Central memory CD8-positive, alpha-beta T cell (primary cell): ENCODE data around the gene EME2.
"Not testable (repeated sequence)": the region's sequence is repeated elsewhere in the genome, so short reads cannot be mapped to it uniquely, and the experiment has no call there.

Experiments used
- ATAC-seq: fragments of 150-1000 bp; cut with Tn5 transposase; replicated peaks from 2 replicates; pipeline ENCODE4 v1.10.0; 2022; ENCODE audit warnings: mild to moderate bottlenecking, moderate FRiP score, moderate number of reproducible peaks; ENCODE audit not compliant: poor library complexity, severe bottlenecking; ENCODE audit errors: extremely low read depth
- DNase-seq, 2 donors: peaks; one replicate each; pipeline ENCODE4 v3.0.0; 2021; ENCODE audit warnings: low spot score in 2 of 2
- H3K27ac Mint-ChIP-seq: one replicate; pipeline ENCODE4 v1.8.0; 2022; ENCODE audit warnings: low read depth, mild to moderate bottlenecking, moderate library complexity, mixed read lengths
- H3K27me3 Mint-ChIP-seq: one replicate; pipeline ENCODE4 v1.8.0; 2022; ENCODE audit warnings: mixed read lengths
- H3K36me3 Mint-ChIP-seq: one replicate; pipeline ENCODE4 v1.8.0; 2022; ENCODE audit warnings: mild to moderate bottlenecking, moderate library complexity, mixed read lengths; ENCODE audit not compliant: insufficient read depth
- H3K4me1 Mint-ChIP-seq: one replicate; pipeline ENCODE4 v1.8.0; 2022; ENCODE audit warnings: mixed read lengths
- H3K4me3 Mint-ChIP-seq: one replicate; pipeline ENCODE4 v1.8.0; 2022; ENCODE audit warnings: mild to moderate bottlenecking, moderate library complexity, mixed read lengths
- H3K9me3 Mint-ChIP-seq: one replicate; pipeline ENCODE4 v1.8.0; 2022; ENCODE audit warnings: mixed read lengths

Gene EME2

DNA sequence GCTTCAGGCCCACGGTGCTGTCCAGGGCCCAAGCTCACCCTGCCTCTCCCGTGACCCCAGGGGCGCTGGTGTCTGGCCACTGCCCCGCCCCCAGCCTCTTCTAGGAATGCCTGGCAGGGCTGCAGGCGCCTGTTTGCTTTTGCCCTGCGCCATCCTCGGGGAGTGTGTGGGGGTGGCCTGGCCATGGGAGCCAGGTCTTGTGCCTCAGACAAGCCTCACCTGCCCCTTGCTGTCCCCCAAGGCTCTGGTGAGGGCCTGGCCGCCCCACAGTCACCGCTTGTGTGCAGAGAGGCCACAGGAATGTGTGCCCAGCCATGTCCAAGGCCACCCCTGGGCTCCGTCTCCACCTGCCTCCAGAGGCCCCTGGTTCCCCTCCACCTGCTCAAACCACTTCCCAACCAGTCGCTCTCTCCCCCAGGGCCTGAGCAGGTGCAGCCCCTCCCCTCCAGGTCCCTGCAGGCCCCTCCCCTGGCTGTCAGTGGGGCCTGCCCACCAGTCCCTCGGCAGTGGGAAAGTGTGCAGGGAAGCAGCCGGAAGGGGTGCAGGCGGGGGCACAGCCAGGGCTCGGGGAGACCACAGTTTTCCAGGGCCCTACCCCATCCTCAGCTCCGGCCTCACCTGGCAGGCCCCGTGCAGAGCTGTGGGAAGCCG lies 21.7 kb downstream of the EME2 start:
- no peaks in the 10 kb centered on the region for H3K27me3 Mint-ChIP-seq
- H3K4me1 Mint-ChIP-seq: no peaks in the 10 kb centered on the region
- DNase-seq (no peak), ATAC-seq (no peak)
- no peak overlapping the region for H3K4me3 Mint-ChIP-seq
- H3K36me3 Mint-ChIP-seq: no peaks in the 10 kb centered on the region
- no peak overlapping the region for H3K27ac Mint-ChIP-seq
- H3K9me3 Mint-ChIP-seq: no peaks in the 10 kb centered on the region

DNA sequence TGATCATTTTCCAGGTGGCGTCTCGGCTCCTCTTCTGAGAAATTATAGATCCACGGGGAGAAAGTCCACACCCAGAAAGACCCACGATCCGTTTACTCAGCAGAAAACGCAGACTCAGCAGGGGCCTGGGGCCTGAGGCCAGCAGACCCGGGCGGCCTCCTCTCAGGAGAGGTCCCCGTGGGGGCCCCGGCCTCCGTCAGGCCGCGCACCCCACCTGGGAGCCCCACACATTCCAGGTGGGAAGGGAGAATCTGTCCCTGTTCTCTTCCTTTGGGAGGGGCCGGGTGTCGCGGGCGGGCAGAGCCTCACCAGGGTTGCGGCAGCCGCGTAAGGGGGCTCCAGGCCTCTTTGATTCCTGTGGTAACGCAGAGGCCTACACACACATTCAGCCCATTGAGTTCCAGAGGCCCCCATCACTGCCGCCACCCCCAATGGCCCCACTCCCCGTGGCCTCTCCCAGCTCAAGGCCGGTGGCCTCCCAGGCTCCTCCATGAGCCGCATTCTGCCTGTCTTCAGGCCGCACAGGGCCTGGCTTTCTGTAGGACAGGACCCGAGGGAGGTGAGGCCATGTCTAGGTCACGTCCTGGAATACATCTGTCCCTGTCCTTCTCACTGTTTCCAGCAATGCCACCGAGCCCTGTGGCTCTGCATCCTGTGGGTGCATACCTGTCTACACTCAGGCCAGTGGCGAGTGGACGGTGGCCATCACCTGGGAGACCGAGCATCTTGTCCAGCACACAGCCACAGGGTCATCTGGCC lies 22.5 kb downstream of the EME2 start:
- no peaks in the 10 kb centered on the region for H3K36me3 Mint-ChIP-seq
- no peaks in the 10 kb centered on the region for H3K27me3 Mint-ChIP-seq
- H3K4me1 Mint-ChIP-seq: no peaks in the 10 kb centered on the region
- ATAC-seq (no peak), DNase-seq (no peak)
- no peak overlapping the region for H3K27ac Mint-ChIP-seq
- H3K9me3 Mint-ChIP-seq: no peaks in the 10 kb centered on the region
- H3K4me3 Mint-ChIP-seq: no peak overlapping the region

DNA sequence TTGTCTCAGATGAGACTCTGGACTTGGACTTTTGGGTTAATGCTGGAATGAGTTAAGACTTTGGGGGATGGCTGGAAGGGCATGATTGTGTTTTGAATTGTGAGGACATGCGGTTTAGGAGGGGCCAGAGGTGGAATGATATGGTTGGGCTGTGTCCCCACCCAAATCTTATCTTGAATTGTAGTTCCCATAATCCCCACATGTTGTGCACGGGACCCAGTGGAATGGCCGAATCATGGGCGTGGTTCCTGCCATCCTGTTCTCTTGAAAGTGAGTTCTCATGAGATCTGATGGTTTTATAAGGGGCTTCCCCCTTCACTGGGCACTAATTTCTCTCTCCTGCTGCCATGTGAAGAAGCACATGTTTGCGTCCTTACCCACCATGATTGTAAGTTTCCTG lies 26.7 kb downstream of the EME2 start:
- H3K36me3 Mint-ChIP-seq, H3K4me3 Mint-ChIP-seq, H3K4me1 Mint-ChIP-seq, DNase-seq, H3K27me3 Mint-ChIP-seq, H3K9me3 Mint-ChIP-seq, ATAC-seq, H3K27ac Mint-ChIP-seq: not testable (repeated sequence)

DNA sequence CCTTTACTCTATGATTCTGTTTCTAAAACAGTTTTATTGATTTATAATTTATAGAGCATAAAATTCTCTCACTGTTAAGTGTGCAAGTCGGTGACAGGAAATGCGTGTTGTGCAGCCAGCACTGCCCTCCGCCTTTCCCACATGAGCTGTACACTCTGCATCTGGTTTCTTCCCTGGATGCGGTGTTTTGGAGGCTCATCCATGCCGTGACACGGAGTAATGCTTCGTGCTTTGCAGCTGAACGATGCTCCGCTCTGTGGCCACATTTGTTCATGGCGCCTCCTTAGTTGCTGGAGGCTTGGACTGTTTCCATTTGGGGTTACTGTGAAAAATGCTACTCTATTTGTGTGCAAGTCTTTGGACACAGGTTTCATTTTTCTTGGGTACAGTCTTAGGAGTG lies 28.1 kb downstream of the EME2 start:
- no peak for ATAC-seq
- Mint-ChIP-seq H3K27me3 (no peaks in the 10 kb centered on the region), H3K4me3 (no peak overlapping the region), H3K4me1 (no peaks in the 10 kb centered on the region), H3K27ac (no peak overlapping the region), H3K9me3 (no peaks in the 10 kb centered on the region), H3K36me3 (peaks cover 4% of the 10 kb centered on the region)
- DNase-seq: no peak

DNA sequence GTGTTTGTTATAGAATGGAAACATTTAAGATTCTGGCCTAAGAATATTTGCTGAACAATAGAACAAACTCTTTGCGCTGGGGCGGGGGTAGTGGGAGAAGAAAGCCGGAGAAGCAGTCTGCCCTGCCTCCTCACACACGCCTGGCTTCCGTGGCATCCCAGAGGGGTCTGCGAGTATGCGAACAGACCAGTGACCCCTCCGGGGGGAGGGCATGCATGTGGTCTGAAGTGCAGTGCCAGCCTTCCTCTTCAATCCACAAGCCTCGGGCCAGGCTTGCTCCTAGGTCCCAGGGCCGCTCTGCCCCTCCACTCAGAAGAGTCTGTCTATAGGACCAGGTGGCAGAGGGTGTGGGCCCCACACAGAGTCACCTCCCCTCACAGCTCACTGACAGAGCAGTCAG lies 35.0 kb downstream of the EME2 start:
- no peak for ATAC-seq
- Mint-ChIP-seq H3K4me3 (no peak overlapping the region), H3K27ac (no peak overlapping the region), H3K9me3 (no peaks in the 10 kb centered on the region), H3K27me3 (no peaks in the 10 kb centered on the region), H3K36me3 (peaks cover 30% of the 10 kb centered on the region), H3K4me1 (no peaks in the 10 kb centered on the region)
- DNase-seq: no peak

DNA sequence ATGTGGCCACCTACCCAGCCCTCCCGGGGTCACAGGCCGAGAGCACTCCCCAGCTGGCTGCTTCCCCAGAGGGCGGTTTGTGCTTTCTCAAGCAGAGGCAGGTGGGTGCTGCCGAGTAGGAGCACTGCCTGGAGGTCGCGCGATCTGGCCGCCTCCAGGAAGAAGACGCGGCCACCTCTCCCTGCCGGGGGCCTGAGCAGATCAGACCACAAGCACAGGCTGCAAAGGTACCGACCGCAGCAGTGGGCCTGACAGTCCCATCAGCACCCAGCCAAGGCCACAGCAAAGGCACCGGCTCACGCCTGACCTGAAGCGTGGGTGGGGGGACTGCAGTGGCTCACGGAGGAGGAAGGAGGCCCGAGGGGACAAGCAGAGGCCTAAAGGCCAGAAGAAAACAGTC lies 36.1 kb downstream of the EME2 start:
- Mint-ChIP-seq H3K27me3 (no peaks in the 10 kb centered on the region), H3K4me1 (peaks cover 8% of the 10 kb centered on the region), H3K27ac (no peak overlapping the region), H3K36me3 (peaks cover 37% of the 10 kb centered on the region), H3K4me3 (no peak overlapping the region), H3K9me3 (no peaks in the 10 kb centered on the region)
- no peak for ATAC-seq
- no peak for DNase-seq

DNA sequence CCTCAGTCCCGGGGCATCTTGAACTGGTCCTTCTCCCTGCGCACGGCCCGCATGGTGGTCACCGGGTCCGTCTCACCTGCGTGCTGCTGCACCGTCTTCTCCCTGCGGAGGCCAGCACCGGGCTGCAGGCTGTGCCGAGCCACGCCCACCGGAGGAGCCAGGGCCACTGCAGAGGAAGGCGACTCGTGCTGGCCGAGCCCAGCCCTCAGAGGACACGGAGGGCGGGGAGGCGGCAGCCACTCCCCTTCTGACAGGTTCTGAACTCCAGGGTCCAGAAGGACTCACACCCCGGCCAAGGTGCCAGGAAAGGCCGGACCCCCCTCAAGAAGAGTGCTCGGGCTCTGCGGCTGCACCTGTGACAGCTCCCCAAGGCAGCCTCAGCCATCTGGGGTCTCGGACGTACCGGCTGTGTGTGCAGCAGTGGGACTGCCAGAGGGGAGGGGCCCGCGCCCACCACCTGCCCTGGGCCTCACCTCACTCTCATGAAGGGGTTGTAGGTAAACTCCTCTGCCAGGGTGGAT lies 36.7 kb downstream of the EME2 start:
- DNase-seq: no peak
- Mint-ChIP-seq H3K4me1 (peaks cover 8% of the 10 kb centered on the region), H3K9me3 (no peaks in the 10 kb centered on the region), H3K4me3 (no peak overlapping the region), H3K27ac (no peak overlapping the region), H3K27me3 (no peaks in the 10 kb centered on the region), H3K36me3 (peaks cover 42% of the 10 kb centered on the region)
- ATAC-seq: no peak

DNA sequence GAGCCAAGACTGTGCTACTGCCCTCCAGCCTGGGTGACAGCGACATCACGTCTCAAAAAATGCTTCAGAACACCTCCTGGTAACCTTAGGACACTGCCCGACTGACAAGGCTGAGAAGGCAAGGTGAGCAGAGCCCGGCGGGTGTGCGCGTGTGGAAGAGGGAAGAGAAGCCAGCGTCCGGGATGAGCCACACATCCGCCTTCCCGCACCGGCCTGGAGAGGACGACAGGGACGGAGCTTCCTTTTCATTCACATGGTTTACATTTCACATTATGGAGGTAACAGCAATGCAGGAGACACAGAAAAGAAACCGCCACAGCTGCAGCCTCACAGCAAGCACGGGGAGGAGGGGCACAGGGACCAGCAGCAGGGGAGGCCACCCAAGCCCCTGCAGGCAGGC lies 37.5 kb downstream of the EME2 start:
- H3K27ac Mint-ChIP-seq: no peak overlapping the region
- ATAC-seq: no peak

DNA sequence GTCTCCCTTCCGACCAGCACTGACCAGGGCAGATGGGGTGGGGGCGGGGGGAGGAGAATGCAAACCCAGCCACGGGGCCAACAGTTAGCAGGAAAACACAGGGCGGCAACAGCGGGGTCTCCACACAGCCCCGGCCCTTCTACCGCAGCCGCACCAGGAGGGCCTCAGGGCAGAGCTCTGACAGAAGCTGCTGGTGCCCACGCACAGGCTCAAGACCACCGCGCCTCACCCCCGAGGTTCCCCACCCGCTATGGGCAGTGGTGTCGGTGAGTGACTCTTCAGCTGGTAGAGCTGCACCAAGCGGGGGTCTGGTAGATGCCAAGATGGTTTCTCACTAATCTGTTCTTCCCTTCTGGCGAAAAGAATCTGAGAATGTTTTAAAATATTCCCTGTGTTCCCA lies 37.9 kb downstream of the EME2 start:
- H3K27me3 Mint-ChIP-seq: no peaks in the 10 kb centered on the region

More for the DNA sequence above, 37.5 kb downstream of the EME2 start:
- H3K4me1 Mint-ChIP-seq: peaks cover 8% of the 10 kb centered on the region
- no peak overlapping the region for H3K4me3 Mint-ChIP-seq
- no peaks in the 10 kb centered on the region for H3K9me3 Mint-ChIP-seq
- H3K27me3 Mint-ChIP-seq: no peaks in the 10 kb centered on the region
- no peak for DNase-seq
- H3K36me3 Mint-ChIP-seq: peaks cover 46% of the 10 kb centered on the region

DNA sequence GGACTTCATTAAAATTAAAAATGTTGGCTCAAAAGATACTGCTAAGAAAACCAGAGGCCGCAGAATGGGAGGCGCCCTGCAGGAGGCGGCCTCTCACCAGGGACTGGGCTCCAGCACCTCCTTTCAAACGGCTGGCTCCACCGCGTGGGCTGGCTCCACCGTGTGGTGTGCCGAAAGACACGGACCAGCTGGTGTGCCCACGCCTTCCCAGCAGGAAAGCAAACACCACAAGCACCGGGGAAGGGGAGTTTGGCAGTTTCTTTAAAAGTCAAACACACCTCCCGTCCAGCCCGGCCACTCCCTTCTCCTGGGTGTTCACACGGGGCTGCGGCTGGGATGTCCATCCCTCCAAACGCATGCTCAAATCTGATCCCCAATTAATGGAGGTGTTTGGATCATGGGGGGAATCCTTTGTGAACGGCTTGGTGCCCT lies 40.1 kb downstream of the EME2 start:
- DNase-seq (no peak), ATAC-seq (no peak)
- no peaks in the 10 kb centered on the region for H3K9me3 Mint-ChIP-seq
- H3K36me3 Mint-ChIP-seq: peaks cover 48% of the 10 kb centered on the region
- H3K27ac Mint-ChIP-seq: peak overlapping the region; percentile 50
- peaks cover 8% of the 10 kb centered on the region for H3K4me1 Mint-ChIP-seq
- no peak overlapping the region for H3K4me3 Mint-ChIP-seq
- no peaks in the 10 kb centered on the region for H3K27me3 Mint-ChIP-seq

More for the DNA sequence above, 37.9 kb downstream of the EME2 start:
- Mint-ChIP-seq H3K27ac (no peak overlapping the region), H3K4me1 (peaks cover 8% of the 10 kb centered on the region), H3K36me3 (peaks cover 47% of the 10 kb centered on the region), H3K9me3 (no peaks in the 10 kb centered on the region), H3K4me3 (no peak overlapping the region)
- ATAC-seq (no peak), DNase-seq (no peak)

DNA sequence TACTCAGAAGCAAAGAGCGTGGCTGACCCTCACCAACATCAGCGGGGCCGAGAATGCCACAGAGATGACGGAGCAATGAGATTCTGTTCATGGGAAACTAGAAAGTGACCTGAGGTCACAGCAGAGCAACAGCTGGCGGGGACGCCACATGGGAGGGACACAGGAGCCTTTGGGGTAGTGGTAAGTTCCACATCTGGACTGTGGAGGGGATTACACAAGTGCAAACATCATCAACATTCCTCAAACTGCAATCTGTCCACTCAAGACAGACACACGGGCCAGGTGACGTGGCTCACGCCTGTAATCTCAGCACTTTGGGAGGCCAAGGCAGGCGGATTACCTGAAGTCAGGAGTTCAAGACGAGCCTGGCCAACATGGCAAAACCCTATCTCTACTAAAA lies 42.9 kb downstream of the EME2 start:
- DNase-seq: no peak
- Mint-ChIP-seq H3K27ac (no peak overlapping the region), H3K4me3 (no peak overlapping the region), H3K36me3 (peaks cover 40% of the 10 kb centered on the region), H3K27me3 (no peaks in the 10 kb centered on the region), H3K9me3 (no peaks in the 10 kb centered on the region), H3K4me1 (peaks cover 8% of the 10 kb centered on the region)
- ATAC-seq: no peak

DNA sequence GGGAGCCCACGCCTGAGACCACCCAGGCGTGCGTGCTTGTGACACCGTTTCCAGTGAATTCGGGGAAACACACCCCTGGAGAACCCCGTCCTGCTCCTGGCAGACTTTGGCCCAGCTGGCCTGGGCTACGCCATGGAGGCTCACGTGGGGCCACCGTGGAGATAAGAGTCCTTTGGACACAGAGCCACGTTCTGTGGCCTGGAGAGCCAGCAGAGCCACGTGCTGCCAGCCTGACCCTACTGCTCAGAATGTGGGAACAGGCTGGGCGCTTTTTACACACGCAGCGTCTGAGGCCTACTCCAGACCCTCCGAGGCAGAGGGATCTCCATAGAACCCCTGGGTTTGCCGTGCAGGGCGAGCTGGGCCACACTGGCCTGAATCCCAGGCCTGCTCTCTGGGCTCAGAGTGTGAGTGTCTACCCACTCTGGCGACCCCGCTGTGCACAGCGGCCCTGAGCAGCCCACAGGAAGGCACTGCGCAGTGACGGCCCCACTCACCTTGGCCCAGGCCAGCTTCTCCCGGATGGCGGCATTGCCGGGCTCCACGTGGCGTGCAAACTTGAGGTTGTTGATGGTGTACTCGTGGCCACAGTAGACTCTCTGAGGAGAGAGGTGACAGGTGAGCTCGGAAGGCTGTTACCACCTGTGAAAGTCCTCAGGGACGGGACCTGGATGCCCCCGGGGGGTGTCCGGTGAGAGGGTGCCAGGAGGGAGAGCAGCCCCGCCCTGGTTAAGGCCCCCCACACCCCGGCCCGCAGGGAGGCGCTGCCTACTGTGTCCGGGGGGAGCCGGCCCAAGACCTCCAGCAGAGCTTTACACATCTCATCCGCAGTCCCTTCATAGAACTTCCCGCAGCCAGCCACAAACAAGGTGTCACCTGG lies 44.0 kb downstream of the EME2 start:
- H3K36me3 Mint-ChIP-seq: peaks cover 41% of the 10 kb centered on the region
- ATAC-seq (no peak), DNase-seq (no peak)
- no peaks in the 10 kb centered on the region for H3K9me3 Mint-ChIP-seq
- H3K4me3 Mint-ChIP-seq: no peak overlapping the region
- no peak overlapping the region for H3K27ac Mint-ChIP-seq
- peaks cover 8% of the 10 kb centered on the region for H3K4me1 Mint-ChIP-seq
- no peaks in the 10 kb centered on the region for H3K27me3 Mint-ChIP-seq
